Neutrophil (primary cell): ENCODE measurements around the gene THRSP.

Source experiments
- H3K27ac ChIP-seq: fragments of 200-600 bp; sonication (generic); 2 replicates; pipeline ENCODE4 v1.5.1; 2016; ENCODE audit warnings: mild to moderate bottlenecking, moderate library complexity
- H3K27me3 ChIP-seq: fragments of 200-600 bp; sonication (generic); 2 replicates; pipeline ENCODE4 v1.6.0; 2016; ENCODE audit warnings: mild to moderate bottlenecking
- H3K36me3 ChIP-seq: fragments of 200-600 bp; sonication (generic); 2 replicates; pipeline ENCODE4 v1.5.1; 2017
- H3K4me1 ChIP-seq, 2 experiments: fragments of 200-600 bp in 1 of 2; sonication (generic) in 1 of 2; 1 replicate in 1 of 2; 2 replicates in 1 of 2; pipeline versions ENCODE4 v1.5.1 to v1.6.1; 2013 to 2016; ENCODE audit warnings: low read depth in 1 of 2, low read length in 1 of 2, mild to moderate bottlenecking in 1 of 2, moderate library complexity in 1 of 2; ENCODE audit not compliant: control insufficient read depth in 1 of 2, insufficient read depth in 1 of 2
- H3K4me3 ChIP-seq, 2 experiments: fragments of 200-600 bp in 1 of 2; sonication (generic) in 1 of 2; 1 replicate in 1 of 2; 2 replicates in 1 of 2; pipeline ENCODE4 v1.5.1; 2013 to 2016; ENCODE audit warnings: low read depth in 1 of 2, low read length in 1 of 2, mild to moderate bottlenecking in 1 of 2, moderate library complexity in 1 of 2
- H3K9me3 ChIP-seq: fragments of 200-600 bp; sonication (generic); 2 replicates; pipeline ENCODE4 v1.5.1; 2016
- TF ChIP-seq, protein P1 (sequence below): fragments of 200-600 bp; sonication (generic); IDR thresholded peaks from 2 replicates; pipeline ENCODE4 v1.5.1; 2016; ENCODE audit warnings: antibody characterized with exemption

The THRSP gene

DNA sequence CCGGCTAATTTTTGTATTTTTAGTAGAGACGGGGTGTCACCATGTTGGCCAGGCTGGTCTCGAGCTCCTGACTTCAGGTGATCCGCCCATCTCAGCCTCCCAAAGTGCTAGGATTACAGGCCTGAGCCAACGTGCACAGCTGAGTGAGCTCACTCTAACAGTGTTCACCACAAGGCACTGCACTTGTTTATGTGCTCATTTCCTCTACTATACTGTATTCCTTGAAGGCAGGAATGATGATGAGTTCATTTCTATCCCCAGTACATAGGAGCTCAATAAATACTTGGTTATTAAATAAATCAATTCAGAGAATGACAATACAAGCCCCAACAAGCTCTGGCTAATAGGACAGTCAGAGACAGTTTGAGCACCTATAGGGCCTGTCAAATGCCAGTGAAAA, 46.7 kb downstream of the THRSP start:
- TF ChIP-seq, protein P1, sequence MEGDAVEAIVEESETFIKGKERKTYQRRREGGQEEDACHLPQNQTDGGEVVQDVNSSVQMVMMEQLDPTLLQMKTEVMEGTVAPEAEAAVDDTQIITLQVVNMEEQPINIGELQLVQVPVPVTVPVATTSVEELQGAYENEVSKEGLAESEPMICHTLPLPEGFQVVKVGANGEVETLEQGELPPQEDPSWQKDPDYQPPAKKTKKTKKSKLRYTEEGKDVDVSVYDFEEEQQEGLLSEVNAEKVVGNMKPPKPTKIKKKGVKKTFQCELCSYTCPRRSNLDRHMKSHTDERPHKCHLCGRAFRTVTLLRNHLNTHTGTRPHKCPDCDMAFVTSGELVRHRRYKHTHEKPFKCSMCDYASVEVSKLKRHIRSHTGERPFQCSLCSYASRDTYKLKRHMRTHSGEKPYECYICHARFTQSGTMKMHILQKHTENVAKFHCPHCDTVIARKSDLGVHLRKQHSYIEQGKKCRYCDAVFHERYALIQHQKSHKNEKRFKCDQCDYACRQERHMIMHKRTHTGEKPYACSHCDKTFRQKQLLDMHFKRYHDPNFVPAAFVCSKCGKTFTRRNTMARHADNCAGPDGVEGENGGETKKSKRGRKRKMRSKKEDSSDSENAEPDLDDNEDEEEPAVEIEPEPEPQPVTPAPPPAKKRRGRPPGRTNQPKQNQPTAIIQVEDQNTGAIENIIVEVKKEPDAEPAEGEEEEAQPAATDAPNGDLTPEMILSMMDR: no peak
- H3K4me1 ChIP-seq: no peaks in the 10 kb centered on the region
- no peaks in the 10 kb centered on the region for H3K9me3 ChIP-seq
- no peak overlapping the region for H3K27ac ChIP-seq
- no peaks in the 10 kb centered on the region for H3K27me3 ChIP-seq
- no peak overlapping the region for H3K4me3 ChIP-seq
- peaks cover 28% of the 10 kb centered on the region for H3K36me3 ChIP-seq

DNA sequence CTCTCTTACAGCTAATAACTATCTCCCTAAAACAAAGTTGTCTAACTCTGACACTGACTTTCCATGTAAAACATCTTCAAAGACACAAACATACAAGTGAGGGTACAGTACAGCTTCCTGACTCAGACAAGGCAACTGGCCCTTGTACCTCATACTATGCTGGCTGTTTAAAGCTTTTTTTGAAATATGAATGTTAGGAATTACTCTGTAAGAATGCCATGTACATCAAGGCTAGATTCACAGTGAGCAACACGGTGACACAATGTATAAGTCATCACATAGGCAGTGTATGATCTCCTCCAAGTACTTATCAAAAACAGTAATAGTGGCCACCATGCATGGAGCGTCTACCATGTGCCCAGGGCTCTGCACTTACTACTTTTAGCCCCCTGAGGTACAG, 47.2 kb downstream of the THRSP start:
- Histone ChIP-seq H3K27me3 (no peaks in the 10 kb centered on the region), H3K27ac (no peak overlapping the region), H3K9me3 (no peaks in the 10 kb centered on the region), H3K4me1 (no peaks in the 10 kb centered on the region), H3K4me3 (no peak overlapping the region), H3K36me3 (peaks cover 31% of the 10 kb centered on the region)
- TF ChIP-seq, protein P1: no peak

GRCh38 chr11:78111298-78111697, 47.6 kb downstream of the THRSP start:
- TF ChIP-seq, protein P1: no peak
- H3K36me3 ChIP-seq: peaks cover 31% of the 10 kb centered on the region
- no peaks in the 10 kb centered on the region for H3K4me1 ChIP-seq
- no peaks in the 10 kb centered on the region for H3K9me3 ChIP-seq
- H3K27ac ChIP-seq: no peak overlapping the region
- no peaks in the 10 kb centered on the region for H3K27me3 ChIP-seq
- no peak overlapping the region for H3K4me3 ChIP-seq

DNA sequence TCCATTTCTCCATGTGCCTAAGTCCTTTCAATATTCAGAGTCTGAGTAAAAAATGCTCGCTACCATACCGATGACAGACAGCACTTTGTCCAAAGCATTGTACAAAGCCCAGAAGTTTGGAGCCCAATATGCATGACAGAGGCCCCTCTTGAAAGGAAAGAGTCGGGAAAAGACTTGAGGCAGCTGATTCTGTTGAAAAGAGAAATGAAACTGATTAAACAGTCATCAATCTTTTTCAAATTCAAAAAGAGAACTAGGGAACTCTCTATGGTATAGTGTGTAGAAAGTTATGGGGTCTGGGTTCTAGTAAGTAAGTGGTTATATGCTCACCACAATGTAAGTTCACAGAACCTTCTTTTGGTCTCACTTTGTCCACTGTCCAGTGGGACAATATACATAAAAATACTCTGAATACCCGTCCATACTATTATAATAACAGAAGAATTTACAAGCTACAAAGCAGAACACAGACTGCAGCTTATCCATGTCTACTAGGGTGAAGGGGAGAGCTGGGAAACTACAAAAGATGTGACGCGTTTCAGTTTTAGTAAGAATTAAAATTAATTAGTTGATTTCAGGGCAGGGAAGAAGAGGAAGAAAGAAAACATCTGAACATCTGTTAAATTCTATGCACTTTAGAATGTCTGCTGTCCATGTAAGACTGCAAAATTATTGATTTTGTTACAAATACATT, 49.1 kb downstream of the THRSP start:
- peaks cover 31% of the 10 kb centered on the region for H3K36me3 ChIP-seq
- TF ChIP-seq, protein P1: no peak
- H3K4me3 ChIP-seq: no peak overlapping the region
- H3K4me1 ChIP-seq: no peaks in the 10 kb centered on the region
- H3K9me3 ChIP-seq: no peaks in the 10 kb centered on the region
- H3K27ac ChIP-seq: no peak overlapping the region
- no peaks in the 10 kb centered on the region for H3K27me3 ChIP-seq
